Kidney glomerular epithelial cell (primary cell): ENCODE measurements around the gene NTN1.
"Not testable (repeated sequence)": the region's sequence is repeated elsewhere in the genome, so short reads cannot be mapped to it uniquely, and the experiment has no call there.

Experiments used
- DNase-seq: peaks from one replicate; lab custom pipeline; 2025; lab: John Stamatoyannopoulos, UW

Gene NTN1

GRCh38 chr17:9087921-9088320 lies 66.6 kb downstream of the NTN1 start:
- DNase-seq: no peak

- no peak for DNase-seq
Observed at GRCh38 chr17:9090641-9091096, 69.4 kb downstream of the NTN1 start.

GRCh38 chr17:9094193-9094592 lies 72.9 kb downstream of the NTN1 start:
- DNase-seq: no peak

GRCh38 chr17:9095390-9095789 lies 74.1 kb downstream of the NTN1 start:
- no peak for DNase-seq

GRCh38 chr17:9098242-9098825 lies 77.0 kb downstream of the NTN1 start:
- no peak for DNase-seq

- DNase-seq: no peak
Observed at GRCh38 chr17:9101356-9101755, 80.0 kb downstream of the NTN1 start.

- DNase-seq: not testable (repeated sequence)
Observed at GRCh38 chr17:9103193-9103592, 81.9 kb downstream of the NTN1 start.

- DNase-seq: no peak
Observed at GRCh38 chr17:9104370-9105041, 83.2 kb downstream of the NTN1 start.

GRCh38 chr17:9105068-9105868 lies 84.0 kb downstream of the NTN1 start:
- no peak for DNase-seq

GRCh38 chr17:9106278-9106677 lies 85.0 kb downstream of the NTN1 start:
- DNase-seq: not testable (repeated sequence)

GRCh38 chr17:9107527-9107926 lies 86.2 kb downstream of the NTN1 start:
- no peak for DNase-seq

- no peak for DNase-seq
Observed at GRCh38 chr17:9108146-9108545, 86.8 kb downstream of the NTN1 start.

- no peak for DNase-seq
Observed at GRCh38 chr17:9109933-9110332, 88.6 kb downstream of the NTN1 start.

- no peak for DNase-seq
Observed at GRCh38 chr17:9110501-9110900, 89.2 kb downstream of the NTN1 start.

GRCh38 chr17:9115214-9116191 lies 94.2 kb downstream of the NTN1 start:
- DNase-seq: peak; percentile 18

- no peak for DNase-seq
Observed at GRCh38 chr17:9116311-9116835, 95.1 kb downstream of the NTN1 start.

- no peak for DNase-seq
Observed at GRCh38 chr17:9116861-9117568, 95.7 kb downstream of the NTN1 start.

GRCh38 chr17:9120471-9120870 lies 99.2 kb downstream of the NTN1 start:
- DNase-seq: no peak

- DNase-seq: no peak
Observed at GRCh38 chr17:9121186-9121820, 100.0 kb downstream of the NTN1 start.
